Skin of body (tissue), 2 donors: ENCODE data around the gene FAAH2. TPM values are rescaled to one million over a fixed set of nuclear protein-coding genes. Genes with fewer than 3 reads are reported as not detected.
"Not testable (repeated sequence)": the region's sequence is repeated elsewhere in the genome, so short reads cannot be mapped to it uniquely, and the experiment has no call there.

Experiments used
- DNase-seq: peaks from one replicate; lab custom pipeline; 2025; lab: John Stamatoyannopoulos, UW
- total RNA-seq: library from RNA; depleted of rRNA; stranded (reverse); fragments of >200 nt; gene quantifications from one replicate; pipeline ENCODE4 v1.2.3, GENCODE V29; 2014

Gene FAAH2
- total RNA-seq, 1 donor from 2014 or later, result 15.8 TPM

GRCh38 chrX:57380026-57380796 lies 93.7 kb downstream of the FAAH2 start:
- DNase-seq, result no peak

- not testable (repeated sequence) for DNase-seq
These were observed 107.7 kb downstream of the FAAH2 start for GRCh38 chrX:57394162-57394561.

GRCh38 chrX:57403191-57403590 lies 116.7 kb downstream of the FAAH2 start:
- not testable (repeated sequence) for DNase-seq

GRCh38 chrX:57406149-57406548 lies 119.6 kb downstream of the FAAH2 start:
- DNase-seq, result no peak

GRCh38 chrX:57417827-57418226 lies 131.3 kb downstream of the FAAH2 start:
- no peak for DNase-seq

GRCh38 chrX:57422289-57422688 lies 135.8 kb downstream of the FAAH2 start:
- DNase-seq, result no peak

- no peak for DNase-seq
These were observed 136.3 kb downstream of the FAAH2 start for GRCh38 chrX:57422790-57423189.

- DNase-seq, result no peak
These were observed 158.6 kb downstream of the FAAH2 start for GRCh38 chrX:57445076-57445475.

GRCh38 chrX:57445832-57446231 lies 159.3 kb downstream of the FAAH2 start:
- DNase-seq, result no peak

GRCh38 chrX:57447856-57448255 lies 161.3 kb downstream of the FAAH2 start:
- no peak for DNase-seq

- no peak for DNase-seq
These were observed 165.0 kb downstream of the FAAH2 start for GRCh38 chrX:57451426-57452020.

- DNase-seq, result no peak
These were observed 167.4 kb downstream of the FAAH2 start for GRCh38 chrX:57453901-57454300.

GRCh38 chrX:57481514-57481913 lies 195.0 kb downstream of the FAAH2 start:
- no peak for DNase-seq

GRCh38 chrX:57516491-57516890 lies 230.0 kb downstream of the FAAH2 start:
- DNase-seq, result no peak

- no peak for DNase-seq
These were observed 233.1 kb downstream of the FAAH2 start for GRCh38 chrX:57519578-57520118.

GRCh38 chrX:57528670-57529255 lies 242.3 kb downstream of the FAAH2 start:
- DNase-seq, result no peak

Other genes starting within 250 kb of the FAAH2 start
- 10.9 TPM for gene SPIN2B, start 165.2 kb upstream of the FAAH2 start, total RNA-seq
- gene SPIN2A, start 149.3 kb upstream of the FAAH2 start, total RNA-seq, result 2.9 TPM